Progenitor cell of endocrine pancreas (in vitro differentiated cells): ENCODE measurements around the gene RHBDL1. TPM values are rescaled to one million over a fixed set of nuclear protein-coding genes. Genes with fewer than 3 reads are reported as not detected.

ENCODE experiments used
- DNase-seq: peaks from one replicate; pipeline ENCODE4 v3.0.0; 2021; ENCODE audit warnings: low spot score; ENCODE audit not compliant: unreplicated experiment
- H3K27ac Mint-ChIP-seq: 2 replicates; pipeline ENCODE4 v1.8.0; 2021; ENCODE audit warnings: mild to moderate bottlenecking, moderate library complexity, mixed read lengths
- H3K27me3 Mint-ChIP-seq: 2 replicates; pipeline ENCODE4 v1.8.0; 2021; ENCODE audit warnings: mixed read lengths
- H3K36me3 Mint-ChIP-seq: 2 replicates; pipeline ENCODE4 v1.8.0; 2022; ENCODE audit warnings: mixed read lengths; ENCODE audit not compliant: insufficient read depth
- H3K4me1 Mint-ChIP-seq: 2 replicates; pipeline ENCODE4 v1.8.0; 2021; ENCODE audit warnings: low read depth, mixed read lengths
- H3K4me3 Mint-ChIP-seq: 2 replicates; pipeline ENCODE4 v1.8.0; 2021; ENCODE audit warnings: low read depth, mild to moderate bottlenecking, moderate library complexity, mixed read lengths
- H3K9me3 Mint-ChIP-seq: 2 replicates; pipeline ENCODE4 v1.8.0; 2021; ENCODE audit warnings: low read depth, mixed read lengths
- CTCF ChIP-seq: fragments of 200-600 bp; sonication (generic); IDR thresholded peaks from one replicate; pipeline ENCODE4 v1.5.0; 2021; ENCODE audit warnings: antibody characterized with exemption, mild to moderate bottlenecking; ENCODE audit not compliant: unreplicated experiment
- total RNA-seq: library from RNA; stranded (reverse); gene quantifications from 2 replicates; pipeline ENCODE4 v1.2.1, GENCODE V29; 2021

RHBDL1 gene
- total RNA-seq, 1 donor from 2014 or later = 5.2 TPM

GRCh38 chr16:635573-636205 lies 39.8 kb upstream of the RHBDL1 start:
- no peak overlapping the region for H3K27ac Mint-ChIP-seq
- peaks cover 10% of the 10 kb centered on the region for H3K4me1 Mint-ChIP-seq
- H3K36me3 Mint-ChIP-seq = peaks cover 2% of the 10 kb centered on the region
- no peak for TF ChIP-seq CTCF
- H3K27me3 Mint-ChIP-seq = no peaks in the 10 kb centered on the region
- no peak for DNase-seq
- H3K9me3 Mint-ChIP-seq = no peaks in the 10 kb centered on the region
- peak overlapping the region; percentile 89 for H3K4me3 Mint-ChIP-seq

GRCh38 chr16:636206-637080 lies 39.0 kb upstream of the RHBDL1 start, which contains the start of gene METTL26:
Gene METTL26 (minus strand): TSS chr16:636305. CDS start chr16:636290, 15 bp downstream.
- peak; percentile 27 for TF ChIP-seq CTCF
- H3K4me1 Mint-ChIP-seq = peaks cover 10% of the 10 kb centered on the region
- peak within 1 kb of the TSS; percentile 89 for H3K4me3 Mint-ChIP-seq
- H3K9me3 Mint-ChIP-seq = no peaks in the 10 kb centered on the region
- DNase-seq = peak; percentile 87
- no peaks in the 10 kb centered on the region for H3K27me3 Mint-ChIP-seq
- peaks cover 2% of the 10 kb centered on the region for H3K36me3 Mint-ChIP-seq
- H3K27ac Mint-ChIP-seq = peak within 1 kb of the TSS; percentile 100

- TF ChIP-seq CTCF = no peak
- peak; percentile 78 for DNase-seq
- Mint-ChIP-seq H3K27ac (peak overlapping the region; percentile 100), H3K4me1 (peaks cover 8% of the 10 kb centered on the region), H3K4me3 (peak overlapping the region; percentile 89), H3K36me3 (peaks cover 2% of the 10 kb centered on the region), H3K9me3 (no peaks in the 10 kb centered on the region), H3K27me3 (no peaks in the 10 kb centered on the region)
Observed at GRCh38 chr16:637081-638018, 38.1 kb upstream of the RHBDL1 start.

GRCh38 chr16:638034-638543 lies 37.4 kb upstream of the RHBDL1 start:
- Mint-ChIP-seq H3K36me3 (peaks cover 2% of the 10 kb centered on the region), H3K9me3 (no peaks in the 10 kb centered on the region), H3K4me1 (peaks cover 8% of the 10 kb centered on the region), H3K27ac (peak overlapping the region; percentile 24), H3K27me3 (no peaks in the 10 kb centered on the region), H3K4me3 (peak overlapping the region; percentile 53)
- no peak for DNase-seq
- TF ChIP-seq CTCF = no peak

GRCh38 chr16:638836-639235 lies 36.6 kb upstream of the RHBDL1 start:
- TF ChIP-seq CTCF = no peak
- H3K27me3 Mint-ChIP-seq = no peaks in the 10 kb centered on the region
- peaks cover 2% of the 10 kb centered on the region for H3K36me3 Mint-ChIP-seq
- H3K27ac Mint-ChIP-seq = no peak overlapping the region
- DNase-seq = no peak
- peaks cover 8% of the 10 kb centered on the region for H3K4me1 Mint-ChIP-seq
- H3K4me3 Mint-ChIP-seq = no peak overlapping the region
- H3K9me3 Mint-ChIP-seq = no peaks in the 10 kb centered on the region
